IPS-18a (cell line): ENCODE measurements around the gene PDE6B.

Experiments
- H3K27ac ChIP-seq: one replicate; pipeline ENCODE4 v1.5.1; 2013; ENCODE audit warnings: low read length
- H3K27me3 ChIP-seq: one replicate; pipeline ENCODE4 v1.6.1; 2013; ENCODE audit warnings: mild to moderate bottlenecking, low read length; ENCODE audit not compliant: control insufficient read depth, insufficient read depth
- H3K36me3 ChIP-seq: one replicate; pipeline ENCODE4 v1.6.1; 2013; ENCODE audit warnings: low read depth, low read length; ENCODE audit not compliant: control insufficient read depth
- H3K4me1 ChIP-seq: one replicate; pipeline ENCODE4 v1.6.1; 2013; ENCODE audit warnings: low read depth, low read length; ENCODE audit not compliant: control insufficient read depth
- H3K4me3 ChIP-seq: one replicate; pipeline ENCODE4 v1.5.1; 2013; ENCODE audit warnings: low read length
- H3K9ac ChIP-seq: one replicate; pipeline ENCODE4 v1.6.1; 2013; ENCODE audit warnings: mild to moderate bottlenecking, low read length, moderate library complexity
- H3K9me3 ChIP-seq: one replicate; pipeline ENCODE4 v1.6.1; 2013; ENCODE audit warnings: low read depth, low read length; ENCODE audit not compliant: control insufficient read depth

Gene PDE6B

GRCh38 chr4:657834-658667, 32.7 kb downstream of the PDE6B start:
- Histone ChIP-seq H3K36me3 (no peaks in the 10 kb centered on the region), H3K4me1 (no peaks in the 10 kb centered on the region)

GRCh38 chr4:658681-659667, 33.6 kb downstream of the PDE6B start:
- no peak overlapping the region for H3K27ac ChIP-seq
- no peaks in the 10 kb centered on the region for H3K36me3 ChIP-seq
- H3K4me1 ChIP-seq: no peaks in the 10 kb centered on the region
- H3K27me3 ChIP-seq: no peaks in the 10 kb centered on the region
- H3K9ac ChIP-seq: no peak overlapping the region
- H3K4me3 ChIP-seq: no peak overlapping the region
- no peaks in the 10 kb centered on the region for H3K9me3 ChIP-seq

More at GRCh38 chr4:657834-658667, 32.7 kb downstream of the PDE6B start:
- Histone ChIP-seq H3K27me3 (no peaks in the 10 kb centered on the region), H3K4me3 (no peak overlapping the region), H3K9me3 (no peaks in the 10 kb centered on the region), H3K9ac (no peak overlapping the region), H3K27ac (no peak overlapping the region)

GRCh38 chr4:659851-660250, 34.5 kb downstream of the PDE6B start:
- Histone ChIP-seq H3K4me1 (no peaks in the 10 kb centered on the region), H3K9me3 (no peaks in the 10 kb centered on the region), H3K36me3 (no peaks in the 10 kb centered on the region)

GRCh38 chr4:660401-660800, 35.0 kb downstream of the PDE6B start:
- H3K4me1 ChIP-seq: no peaks in the 10 kb centered on the region
- H3K36me3 ChIP-seq: no peaks in the 10 kb centered on the region
- H3K9ac ChIP-seq: no peak overlapping the region
- no peak overlapping the region for H3K27ac ChIP-seq
- H3K27me3 ChIP-seq: no peaks in the 10 kb centered on the region
- no peak overlapping the region for H3K4me3 ChIP-seq
- no peaks in the 10 kb centered on the region for H3K9me3 ChIP-seq

More at GRCh38 chr4:659851-660250, 34.5 kb downstream of the PDE6B start:
- Histone ChIP-seq H3K27ac (no peak overlapping the region), H3K4me3 (no peak overlapping the region), H3K27me3 (no peaks in the 10 kb centered on the region), H3K9ac (no peak overlapping the region)

DNA sequence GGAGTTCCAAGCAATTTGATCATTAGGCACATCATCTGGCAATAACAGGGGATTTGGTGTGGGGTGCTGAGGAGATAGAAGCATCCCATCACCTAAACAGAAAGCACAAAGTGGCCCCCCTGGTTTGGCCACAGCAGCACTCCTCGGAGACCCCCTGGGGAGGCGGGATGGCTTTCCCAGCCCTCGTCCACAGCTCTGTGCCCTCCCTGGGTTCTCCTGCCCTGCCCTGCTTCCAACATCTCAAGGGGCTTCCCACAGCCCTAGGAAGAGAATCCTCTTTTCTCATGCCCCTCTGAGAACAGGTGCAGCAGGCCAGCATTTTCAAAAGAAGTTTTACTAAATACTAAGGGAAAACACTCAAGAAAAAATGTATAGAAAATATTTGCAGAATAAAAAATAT, 35.9 kb downstream of the PDE6B start:
- Histone ChIP-seq H3K27me3 (no peaks in the 10 kb centered on the region), H3K27ac (no peak overlapping the region), H3K9ac (no peak overlapping the region), H3K36me3 (no peaks in the 10 kb centered on the region), H3K4me1 (no peaks in the 10 kb centered on the region), H3K9me3 (no peaks in the 10 kb centered on the region), H3K4me3 (no peak overlapping the region)

DNA sequence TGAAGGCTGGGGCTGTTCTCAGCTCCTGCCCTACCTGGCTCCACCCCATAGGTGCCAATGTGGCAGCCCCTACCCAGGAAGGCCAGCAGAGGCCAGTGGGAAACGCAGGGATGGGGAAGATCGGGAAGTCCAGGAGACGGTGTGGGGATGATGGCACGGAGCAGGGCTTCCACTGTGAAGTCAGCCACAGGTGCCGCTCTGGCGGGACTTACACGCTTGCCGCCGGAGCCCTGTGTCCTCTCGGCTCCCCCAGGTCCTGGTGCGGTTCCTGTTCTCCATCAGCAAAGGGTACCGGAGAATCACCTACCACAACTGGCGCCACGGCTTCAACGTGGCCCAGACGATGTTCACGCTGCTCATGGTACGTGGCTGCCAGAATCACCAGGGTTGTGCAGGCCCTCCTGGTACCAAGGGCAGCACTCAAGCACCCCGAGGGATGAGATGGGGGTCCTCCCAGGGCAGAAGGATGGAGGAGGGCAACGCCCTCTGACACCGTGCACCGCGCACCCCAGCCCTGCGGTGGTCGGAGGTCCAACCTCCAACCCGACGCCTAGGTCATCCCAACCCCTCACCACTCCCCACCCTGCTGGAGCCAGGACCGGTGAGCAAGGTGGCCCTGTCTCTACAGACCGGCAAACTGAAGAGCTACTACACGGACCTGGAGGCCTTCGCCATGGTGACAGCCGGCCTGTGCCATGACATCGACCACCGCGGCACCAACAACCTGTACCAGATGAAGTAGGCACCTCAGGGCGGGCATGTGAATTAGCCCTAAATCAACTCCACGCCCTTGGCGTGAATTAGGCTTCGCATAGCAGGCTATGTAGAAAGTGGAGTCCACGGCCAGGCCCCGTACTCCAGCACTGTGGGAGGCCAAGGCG, 36.7 kb downstream of the PDE6B start:
- Histone ChIP-seq H3K27ac (no peak overlapping the region), H3K36me3 (no peaks in the 10 kb centered on the region), H3K9ac (no peak overlapping the region), H3K9me3 (no peaks in the 10 kb centered on the region), H3K4me3 (no peak overlapping the region), H3K4me1 (no peaks in the 10 kb centered on the region), H3K27me3 (no peaks in the 10 kb centered on the region)

DNA sequence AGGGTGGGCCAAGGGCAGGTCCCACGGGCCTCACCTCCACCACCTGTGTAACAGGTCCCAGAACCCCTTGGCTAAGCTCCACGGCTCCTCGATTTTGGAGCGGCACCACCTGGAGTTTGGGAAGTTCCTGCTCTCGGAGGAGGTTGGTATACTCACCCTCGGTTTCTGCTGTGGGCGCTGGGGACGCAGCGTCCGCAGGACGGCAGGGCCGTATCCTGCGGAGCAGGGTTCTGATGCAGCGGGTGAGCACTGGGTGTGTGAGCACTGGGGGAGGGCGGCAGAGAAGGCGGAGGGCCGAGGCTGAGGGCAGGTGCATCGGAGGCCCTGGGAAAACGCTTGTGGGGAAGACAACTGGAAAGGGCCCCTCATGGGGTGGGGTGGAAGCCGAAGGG, 37.7 kb downstream of the PDE6B start:
- no peak overlapping the region for H3K27ac ChIP-seq
- H3K9me3 ChIP-seq: no peaks in the 10 kb centered on the region
- H3K36me3 ChIP-seq: no peaks in the 10 kb centered on the region
- H3K4me1 ChIP-seq: no peaks in the 10 kb centered on the region
- no peaks in the 10 kb centered on the region for H3K27me3 ChIP-seq
- H3K9ac ChIP-seq: peak overlapping the region; percentile 57
- H3K4me3 ChIP-seq: peak overlapping the region; percentile 84

- Histone ChIP-seq H3K4me1 (no peaks in the 10 kb centered on the region), H3K9ac (peak overlapping the region; percentile 57), H3K27ac (no peak overlapping the region), H3K4me3 (peak overlapping the region; percentile 84), H3K36me3 (no peaks in the 10 kb centered on the region), H3K27me3 (no peaks in the 10 kb centered on the region), H3K9me3 (no peaks in the 10 kb centered on the region)
Observed at GRCh38 chr4:663438-664428, 38.4 kb downstream of the PDE6B start.

GRCh38 chr4:664713-665231, 39.4 kb downstream of the PDE6B start:
- Histone ChIP-seq H3K27ac (no peak overlapping the region), H3K9me3 (no peaks in the 10 kb centered on the region), H3K27me3 (no peaks in the 10 kb centered on the region), H3K9ac (no peak overlapping the region), H3K4me3 (peak overlapping the region; percentile 84), H3K36me3 (no peaks in the 10 kb centered on the region), H3K4me1 (no peaks in the 10 kb centered on the region)

GRCh38 chr4:665381-665750, 40.0 kb downstream of the PDE6B start:
- Histone ChIP-seq H3K4me1 (no peaks in the 10 kb centered on the region), H3K9ac (no peak overlapping the region), H3K36me3 (no peaks in the 10 kb centered on the region), H3K27me3 (no peaks in the 10 kb centered on the region), H3K4me3 (no peak overlapping the region), H3K27ac (no peak overlapping the region), H3K9me3 (no peaks in the 10 kb centered on the region)
